Suprapubic skin (tissue), 4 donors: ENCODE results near the gene THOC6. TPM values are rescaled to one million over a fixed set of nuclear protein-coding genes. Genes with fewer than 3 reads are reported as not detected.

ENCODE experiments used
- DNase-seq, 2 donors: peaks; one replicate each; pipeline ENCODE4 v3.0.0-alpha.2; 2019; ENCODE audit warnings: low spot score in 2 of 2
- H3K27ac ChIP-seq: fragments of 200-600 bp; sonication (generic); one replicate; pipeline ENCODE4 v1.5.1; 2019
- H3K27me3 ChIP-seq: fragments of 200-600 bp; sonication (generic); one replicate; pipeline ENCODE4 v1.5.1; 2019
- H3K36me3 ChIP-seq: fragments of 200-600 bp; sonication (generic); one replicate; pipeline ENCODE4 v1.5.1; 2019
- H3K4me1 ChIP-seq: fragments of 200-600 bp; sonication (generic); one replicate; pipeline ENCODE4 v1.5.1; 2019
- H3K4me3 ChIP-seq: fragments of 200-600 bp; sonication (generic); one replicate; pipeline ENCODE4 v1.5.1; 2019; ENCODE audit warnings: mild to moderate bottlenecking
- H3K9me3 ChIP-seq: fragments of 200-600 bp; sonication (generic); one replicate; pipeline ENCODE4 v1.5.1; 2019
- CTCF ChIP-seq, 2 donors: fragments of 200-600 bp in 1 of 2; fragments of 450-650 bp in 1 of 2; sonication (generic) in 1 of 2; IDR thresholded peaks; one replicate each; pipeline ENCODE4 v1.5.1; 2016 to 2019; ENCODE audit warnings: antibody characterized with exemption in 2 of 2, mild to moderate bottlenecking in 1 of 2, moderate library complexity in 1 of 2
- EP300 ChIP-seq: sonication (generic); formaldehyde crosslinking; IDR thresholded peaks from one replicate; pipeline ENCODE4 v1.6.1; 2017; ENCODE audit warnings: antibody characterized with exemption
- POLR2A ChIP-seq, 2 donors: fragments of 450-650 bp; IDR thresholded peaks; one replicate each; pipeline ENCODE4 v1.6.1; 2017; ENCODE audit warnings: antibody characterized with exemption in 2 of 2, mild to moderate bottlenecking in 2 of 2, moderate library complexity in 2 of 2
- POLR2AphosphoS5 ChIP-seq, 3 donors: sonication (generic); formaldehyde crosslinking; IDR thresholded peaks; one replicate each; pipeline ENCODE4 v1.6.1; 2017; ENCODE audit warnings: antibody characterized with exemption in 3 of 3
- WGBS: methylation state at CpG from one replicate; pipeline ENCODE4 v1.1.5; 2018; 5-methylcytosine and 5-hydroxymethylcytosine counted together
- total RNA-seq, 4 donors: library from RNA; depleted of rRNA; stranded (reverse); fragments of >200 nt; gene quantifications; one replicate each; pipeline ENCODE4 v1.1.0, GENCODE V29; 2016

The THOC6 gene
- total RNA-seq, 4 donors from 2014 or later: 15.8 to 27.0 (median 24.9) TPM

DNA sequence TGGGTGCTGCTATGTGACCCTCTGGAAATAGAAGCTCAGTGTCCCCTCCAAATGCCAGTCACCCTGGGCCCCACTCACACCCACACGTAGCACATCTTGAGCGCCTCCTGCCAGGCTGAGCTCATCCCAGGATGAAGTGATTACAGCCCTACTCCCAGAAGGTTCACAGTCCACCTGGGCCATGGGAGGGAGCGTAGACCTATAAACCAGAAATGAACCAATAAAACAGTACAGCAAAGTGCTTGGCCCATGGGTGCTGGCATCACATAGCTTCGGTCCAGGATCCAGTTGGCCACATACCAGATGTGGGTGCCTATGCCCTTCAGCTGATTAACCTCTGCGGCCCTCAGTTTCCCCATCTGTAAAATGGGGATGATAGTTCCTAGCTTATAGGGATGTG lies 15.1 kb downstream of the THOC6 start:
- Histone ChIP-seq H3K27ac (no peak overlapping the region), H3K27me3 (peaks cover 85% of the 10 kb centered on the region), H3K36me3 (no peaks in the 10 kb centered on the region), H3K4me1 (peaks cover 30% of the 10 kb centered on the region), H3K9me3 (no peaks in the 10 kb centered on the region), H3K4me3 (no peak overlapping the region)
- no peak for TF ChIP-seq POLR2AphosphoS5 (IDR thresholded peaks at IDR 0.05)
- TF ChIP-seq EP300: no peak
- TF ChIP-seq POLR2A (IDR thresholded peaks at IDR 0.05): no peak
- TF ChIP-seq CTCF (IDR thresholded peaks at IDR 0.05): no peak
- DNase-seq: no peak
- WGBS: 85% methylated on average over 4 of the region's 5 CpGs

GRCh38 chr16:3042376-3042775 lies 18.5 kb downstream of the THOC6 start:
- H3K27ac ChIP-seq: no peak overlapping the region
- no peak overlapping the region for H3K4me3 ChIP-seq
- no peaks in the 10 kb centered on the region for H3K9me3 ChIP-seq
- H3K4me1 ChIP-seq: peaks cover 33% of the 10 kb centered on the region
- peaks cover 89% of the 10 kb centered on the region for H3K27me3 ChIP-seq
- 93% methylated on average over 3 of the region's 3 CpGs for WGBS
- no peak for DNase-seq
- H3K36me3 ChIP-seq: no peaks in the 10 kb centered on the region
- no peak for TF ChIP-seq EP300
- TF ChIP-seq CTCF (IDR thresholded peaks at IDR 0.05): no peak
- no peak for TF ChIP-seq POLR2AphosphoS5 (IDR thresholded peaks at IDR 0.05)
- no peak for TF ChIP-seq POLR2A (IDR thresholded peaks at IDR 0.05)

DNA sequence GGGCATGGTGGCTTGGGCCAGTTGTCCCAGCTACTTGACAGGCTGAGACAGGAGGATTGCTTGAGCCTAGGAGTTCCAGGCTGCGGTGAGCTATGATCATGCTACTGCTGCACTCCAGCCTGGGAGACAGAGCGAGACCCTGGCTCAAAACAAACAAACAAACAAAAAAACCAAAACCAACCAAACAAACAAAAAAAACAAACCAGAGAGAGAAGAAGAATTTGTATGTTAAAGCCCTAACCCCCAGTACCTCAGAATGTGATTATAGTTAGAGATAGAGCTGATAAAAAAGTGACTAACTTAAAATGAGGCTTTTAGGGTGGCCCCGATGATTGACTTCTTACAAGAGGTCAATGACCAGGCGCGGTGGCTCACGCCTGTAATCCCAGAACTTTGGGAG lies 20.9 kb downstream of the THOC6 start:
- 89% methylated on average over 6 of the region's 6 CpGs for WGBS
- TF ChIP-seq CTCF (IDR thresholded peaks at IDR 0.05) (no peak), EP300 (no peak), POLR2A (IDR thresholded peaks at IDR 0.05) (no peak), POLR2AphosphoS5 (IDR thresholded peaks at IDR 0.05) (no peak)
- Histone ChIP-seq H3K36me3 (no peaks in the 10 kb centered on the region), H3K27me3 (peaks cover 89% of the 10 kb centered on the region), H3K4me1 (peaks cover 25% of the 10 kb centered on the region), H3K4me3 (no peak overlapping the region), H3K9me3 (no peaks in the 10 kb centered on the region), H3K27ac (no peak overlapping the region)
- DNase-seq: no peak

DNA sequence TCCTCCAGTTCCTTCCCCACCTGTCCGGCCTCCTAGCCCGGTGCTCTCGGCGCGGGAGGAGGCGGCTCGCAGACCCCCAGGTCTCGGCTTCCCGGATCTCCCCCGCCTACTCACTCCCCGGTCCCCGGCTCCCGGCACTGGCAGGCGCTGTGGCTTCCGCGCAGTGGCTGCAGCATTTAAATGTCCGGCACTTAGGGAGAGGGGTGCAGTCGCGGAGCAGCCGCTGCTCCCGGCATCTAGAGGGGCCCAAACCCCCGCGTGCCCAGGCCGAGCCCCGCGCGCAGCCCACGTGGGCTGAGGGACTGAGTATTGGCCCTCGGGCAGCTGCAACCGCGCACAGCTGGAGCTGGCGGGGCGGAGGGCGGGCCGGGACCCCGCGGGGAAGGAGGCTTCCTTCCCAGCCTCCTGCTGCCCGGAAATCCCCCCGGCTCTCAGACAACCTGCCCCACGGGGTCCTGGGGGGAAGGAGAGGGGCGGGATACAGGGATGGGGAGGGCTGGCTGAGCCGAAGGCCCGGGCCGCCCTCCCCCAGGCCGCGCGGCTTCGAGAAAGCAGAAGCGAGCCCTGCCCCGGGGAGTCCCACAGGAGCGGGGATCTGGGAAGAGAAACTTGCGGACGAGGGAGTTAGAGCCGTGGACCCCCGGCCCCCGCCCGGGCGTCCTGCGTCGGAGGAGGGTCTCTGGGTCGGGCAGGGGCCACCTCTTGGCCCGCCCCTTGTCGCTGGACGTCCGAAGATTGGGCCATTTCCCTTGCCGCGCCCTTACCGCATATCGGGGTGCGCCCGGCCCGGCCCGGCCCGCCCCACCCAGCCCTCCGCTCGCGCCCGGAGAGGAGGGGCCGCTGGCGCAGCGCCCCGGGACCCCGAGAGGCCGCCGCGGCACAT lies 22.2 kb downstream of the THOC6 start, which contains the start of gene MMP25:
Gene MMP25 (plus strand): TSS at position 804 of the 883 bp plus-strand sequence. CDS start 357 bp downstream, outside the sequence.
- WGBS: 0% methylated on average over 2 of the region's 86 CpGs
- no peak for TF ChIP-seq EP300
- TF ChIP-seq CTCF (IDR thresholded peaks at IDR 0.05): no peak
- TF ChIP-seq POLR2A (IDR thresholded peaks at IDR 0.05): no peak
- TF ChIP-seq POLR2AphosphoS5 (IDR thresholded peaks at IDR 0.05): no peak
- Histone ChIP-seq H3K4me1 (peaks cover 25% of the 10 kb centered on the region), H3K27me3 (peaks cover 82% of the 10 kb centered on the region), H3K4me3 (peak within 1 kb of the TSS; percentile 60), H3K27ac (no peak within 1 kb of the TSS), H3K36me3 (no peaks in the 10 kb centered on the region), H3K9me3 (no peaks in the 10 kb centered on the region)
- no peak for DNase-seq

- no peak overlapping the region for H3K27ac ChIP-seq
These were observed 23.0 kb downstream of the THOC6 start for GRCh38 chr16:3046641-3047386.

More at GRCh38 chr16:3046641-3047386, 23.0 kb downstream of the THOC6 start:
- Histone ChIP-seq H3K9me3 (no peaks in the 10 kb centered on the region), H3K4me3 (peak overlapping the region; percentile 60), H3K36me3 (no peaks in the 10 kb centered on the region), H3K27me3 (peaks cover 74% of the 10 kb centered on the region), H3K4me1 (peaks cover 25% of the 10 kb centered on the region)
- TF ChIP-seq POLR2A (IDR thresholded peaks at IDR 0.05) (no peak), CTCF (IDR thresholded peaks at IDR 0.05) (no peak), POLR2AphosphoS5 (IDR thresholded peaks at IDR 0.05) (no peak)
- DNase-seq: no peak
- 0% methylated on average over 20 of the region's 54 CpGs for WGBS
